HFF-Myc (cell line): Measurements from ENCODE around the gene FAM204A.

Experiments used
- DNase-seq: peaks from one replicate; pipeline ENCODE4 v3.0.0-alpha.2; 2011; ENCODE audit warnings: low read depth; ENCODE audit errors: extremely low read depth
- H3K4me3 ChIP-seq: replicated peaks from 2 replicates; pipeline ENCODE4 v1.5.1; 2011; ENCODE audit warnings: low read depth, mild to moderate bottlenecking, control low read depth, low read length
- TF ChIP-seq, protein P1 (sequence below): IDR thresholded peaks from 2 replicates; pipeline ENCODE4 v1.5.1; 2012; ENCODE audit warnings: mild to moderate bottlenecking, low read depth, low read length, control low read depth; ENCODE audit errors: missing control alignments

Gene FAM204A

DNA sequence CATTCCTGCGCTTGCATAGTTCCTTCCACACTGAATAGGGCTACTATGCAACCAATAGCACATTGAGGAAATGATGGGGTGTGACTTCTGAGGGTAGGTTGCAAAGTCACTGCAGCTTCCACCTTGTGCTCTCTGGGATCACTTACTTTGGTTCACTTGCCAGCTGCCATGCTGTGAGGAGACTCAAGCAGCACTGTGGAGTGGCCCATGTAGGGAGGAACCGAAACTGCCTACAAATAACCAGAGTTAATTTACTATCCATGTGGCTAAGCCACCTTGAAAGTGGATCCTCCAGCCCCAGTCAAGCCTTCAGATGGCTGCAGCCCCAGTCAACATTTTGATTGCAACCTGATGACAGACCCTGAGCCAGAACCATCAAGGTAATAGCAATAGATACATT is 64.3 kb downstream of the FAM204A start:
- TF ChIP-seq, protein P1, sequence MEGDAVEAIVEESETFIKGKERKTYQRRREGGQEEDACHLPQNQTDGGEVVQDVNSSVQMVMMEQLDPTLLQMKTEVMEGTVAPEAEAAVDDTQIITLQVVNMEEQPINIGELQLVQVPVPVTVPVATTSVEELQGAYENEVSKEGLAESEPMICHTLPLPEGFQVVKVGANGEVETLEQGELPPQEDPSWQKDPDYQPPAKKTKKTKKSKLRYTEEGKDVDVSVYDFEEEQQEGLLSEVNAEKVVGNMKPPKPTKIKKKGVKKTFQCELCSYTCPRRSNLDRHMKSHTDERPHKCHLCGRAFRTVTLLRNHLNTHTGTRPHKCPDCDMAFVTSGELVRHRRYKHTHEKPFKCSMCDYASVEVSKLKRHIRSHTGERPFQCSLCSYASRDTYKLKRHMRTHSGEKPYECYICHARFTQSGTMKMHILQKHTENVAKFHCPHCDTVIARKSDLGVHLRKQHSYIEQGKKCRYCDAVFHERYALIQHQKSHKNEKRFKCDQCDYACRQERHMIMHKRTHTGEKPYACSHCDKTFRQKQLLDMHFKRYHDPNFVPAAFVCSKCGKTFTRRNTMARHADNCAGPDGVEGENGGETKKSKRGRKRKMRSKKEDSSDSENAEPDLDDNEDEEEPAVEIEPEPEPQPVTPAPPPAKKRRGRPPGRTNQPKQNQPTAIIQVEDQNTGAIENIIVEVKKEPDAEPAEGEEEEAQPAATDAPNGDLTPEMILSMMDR: no peak
- H3K4me3 ChIP-seq: no peak overlapping the region
- no peak for DNase-seq

DNA sequence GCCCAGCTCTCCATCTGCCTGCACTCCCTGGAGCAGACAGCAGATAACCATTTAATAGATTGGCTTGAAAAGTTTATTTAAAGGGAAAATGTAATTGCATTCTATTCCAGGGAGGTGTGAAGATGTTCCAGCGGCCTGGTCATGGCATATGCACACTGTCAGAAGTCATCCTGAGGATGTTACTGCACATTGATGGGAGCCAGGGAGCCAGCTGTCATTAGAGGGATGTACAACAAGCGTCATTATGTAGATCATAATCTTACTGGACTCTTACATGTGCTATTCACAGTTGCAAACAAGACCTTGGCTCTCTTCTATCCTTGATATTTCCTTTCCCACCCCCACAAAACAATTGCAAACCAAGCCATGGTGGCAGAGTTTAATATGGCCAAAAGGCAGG is 65.4 kb downstream of the FAM204A start:
- no peak overlapping the region for H3K4me3 ChIP-seq
- TF ChIP-seq, protein P1: no peak
- no peak for DNase-seq

DNA sequence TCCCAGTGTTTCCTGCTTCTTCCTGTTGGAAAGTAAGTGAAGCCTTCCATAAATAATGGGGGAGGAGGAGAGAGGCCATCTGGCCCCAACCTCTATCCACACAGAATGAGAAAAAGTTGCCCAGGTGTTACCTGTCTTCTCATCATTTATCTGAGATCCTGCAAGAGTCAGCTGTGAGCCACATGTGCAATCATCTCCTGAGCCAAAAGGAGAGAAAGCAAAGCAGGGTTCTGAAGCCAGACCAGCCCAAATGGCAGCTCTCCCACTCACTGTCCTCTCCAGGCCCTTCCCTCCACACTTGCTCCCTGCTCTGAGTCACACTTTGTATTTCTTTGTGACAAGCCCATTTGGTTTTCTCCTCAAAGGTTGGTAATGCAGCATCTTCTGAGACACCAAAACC is 65.9 kb downstream of the FAM204A start:
- TF ChIP-seq, protein P1: no peak
- DNase-seq: no peak
- no peak overlapping the region for H3K4me3 ChIP-seq

DNA sequence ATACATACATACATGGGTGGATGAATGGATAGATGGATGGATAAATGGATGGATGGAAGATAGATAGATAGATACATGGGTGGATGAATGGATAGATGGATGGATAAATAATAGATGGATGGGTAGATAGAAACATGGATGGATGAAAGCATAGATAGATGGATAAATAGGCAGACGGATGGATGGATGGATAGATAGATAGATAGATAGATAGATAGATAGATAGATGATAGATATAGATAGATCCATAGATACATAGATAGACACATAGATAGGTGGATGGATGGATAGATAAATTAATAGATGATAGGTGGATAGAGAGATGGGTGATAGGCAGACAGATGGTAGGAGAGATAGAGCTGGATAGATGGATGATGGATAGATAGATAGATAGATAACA is 68.5 kb downstream of the FAM204A start:
- DNase-seq: no peak
- TF ChIP-seq, protein P1: no peak
- H3K4me3 ChIP-seq: no peak overlapping the region

DNA sequence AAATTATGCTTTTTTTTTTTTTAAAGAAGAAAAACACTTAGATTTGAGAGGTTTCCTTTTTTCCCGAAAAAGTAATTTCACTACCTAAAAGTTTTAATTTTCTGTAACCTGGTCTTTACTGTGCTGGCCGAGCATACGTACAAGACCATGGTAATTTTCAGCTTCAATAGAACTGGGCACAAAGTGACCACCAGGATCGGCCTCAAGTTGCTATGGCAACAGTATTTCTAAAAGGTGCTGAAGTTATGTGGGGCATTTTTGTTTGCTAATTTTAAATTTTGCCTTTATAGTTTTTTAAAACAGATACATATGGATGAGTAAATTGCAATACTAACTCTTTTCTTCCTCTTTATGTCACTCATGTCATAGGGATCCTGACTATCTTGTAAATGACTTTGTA is 69.4 kb downstream of the FAM204A start:
- no peak overlapping the region for H3K4me3 ChIP-seq
- no peak for DNase-seq
- TF ChIP-seq, protein P1: no peak

DNA sequence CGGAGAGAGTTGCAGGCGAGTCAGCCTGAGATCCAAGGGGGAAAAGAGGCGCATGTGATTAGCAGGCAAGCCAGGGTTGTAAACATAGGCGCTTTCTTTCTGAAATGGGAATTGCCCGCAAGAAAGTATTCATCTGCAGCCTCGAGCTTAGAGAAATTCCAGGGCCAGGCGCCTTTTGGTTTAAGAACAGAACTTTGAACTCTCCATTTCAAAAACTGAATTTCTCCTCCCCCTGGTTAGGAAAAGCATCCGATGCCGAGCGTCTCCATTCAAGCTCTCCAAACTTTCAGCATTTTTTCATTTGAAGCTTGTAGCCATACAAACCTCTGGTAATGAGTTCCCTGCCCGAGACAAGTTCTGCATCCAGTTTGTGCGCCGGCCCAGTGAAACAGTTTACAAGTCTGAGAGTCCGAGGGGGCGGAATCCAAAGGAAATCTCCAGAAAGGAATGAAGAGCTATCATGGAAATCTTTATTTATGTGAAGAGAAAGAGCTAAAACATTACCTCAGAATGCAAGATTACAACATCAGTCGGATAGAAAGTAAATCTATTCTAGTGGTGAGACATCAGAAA is 69.9 kb downstream of the FAM204A start:
- no peak overlapping the region for H3K4me3 ChIP-seq
- no peak for DNase-seq
- TF ChIP-seq, protein P1: no peak

DNA sequence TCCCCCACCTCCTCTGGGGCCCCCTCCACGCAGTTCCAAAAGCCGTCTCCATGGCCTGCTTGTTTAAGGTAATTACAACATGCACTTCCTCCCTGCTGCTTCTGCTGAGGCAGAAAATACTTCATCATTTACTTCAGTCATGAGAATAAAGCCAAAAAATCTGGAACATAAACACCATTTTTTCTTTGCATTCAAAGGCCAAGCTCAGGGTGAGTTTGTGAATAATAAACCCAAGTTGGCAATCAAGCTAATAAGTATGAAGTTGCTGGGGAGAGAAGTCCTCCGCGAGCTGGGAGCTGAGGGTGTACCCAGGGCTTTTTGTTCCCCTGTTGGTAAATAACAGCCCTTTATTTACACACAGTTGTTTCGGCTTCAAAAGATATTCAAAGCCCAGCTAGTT is 70.5 kb downstream of the FAM204A start:
- DNase-seq: no peak
- TF ChIP-seq, protein P1: no peak
- H3K4me3 ChIP-seq: no peak overlapping the region
